CD14-positive monocyte (primary cell): Measurements from ENCODE around the gene RRM1. TPM values are rescaled to one million over a fixed set of nuclear protein-coding genes. Genes with fewer than 3 reads are reported as not detected.

ENCODE experiments used
- DNase-seq, 3 donors: peaks; one replicate each; pipeline ENCODE4 v3.0.0-alpha.2; 2011 to 2022
- H2AFZ ChIP-seq: 2 replicates; pipeline ENCODE4 v1.6.0; 2012; ENCODE audit warnings: mild to moderate bottlenecking, low read depth, low read length, inconsistent platforms; ENCODE audit not compliant: insufficient read depth, poor library complexity, severe bottlenecking
- H3K27ac ChIP-seq, 2 donors: 1 replicate in 1 of 2; 2 replicates in 1 of 2; pipeline ENCODE4 v1.5.1; 2012 to 2013; ENCODE audit warnings: low read length in 2 of 2, control low read depth in 1 of 2, inconsistent platforms in 1 of 2, low read depth in 1 of 2, mild to moderate bottlenecking in 1 of 2
- H3K27me3 ChIP-seq, 2 donors: one replicate each; pipeline versions ENCODE4 v1.6.0 to v1.6.1; 2011 to 2013; ENCODE audit warnings: low read length in 2 of 2; ENCODE audit not compliant: control insufficient read depth in 2 of 2, insufficient read depth in 2 of 2
- H3K36me3 ChIP-seq, 2 donors: replicated peaks in 1 of 2; 1 replicate in 1 of 2; 2 replicates in 1 of 2; pipeline versions ENCODE4 v1.5.1 to v1.6.1; 2012 to 2013; ENCODE audit warnings: low read length in 2 of 2, control low read depth in 1 of 2, inconsistent platforms in 1 of 2, mild to moderate bottlenecking in 1 of 2; ENCODE audit not compliant: insufficient read depth in 2 of 2, control insufficient read depth in 1 of 2
- H3K4me1 ChIP-seq, 2 donors: 1 replicate in 1 of 2; 2 replicates in 1 of 2; pipeline versions ENCODE4 v1.5.1 to v1.6.1; 2012 to 2013; ENCODE audit warnings: low read length in 2 of 2, control low read depth in 1 of 2, inconsistent platforms in 1 of 2, mild to moderate bottlenecking in 1 of 2, moderate library complexity in 1 of 2; ENCODE audit not compliant: insufficient read depth in 2 of 2, control insufficient read depth in 1 of 2
- H3K4me2 ChIP-seq: replicated peaks from 2 replicates; pipeline ENCODE3; 2012; ENCODE audit warnings: low read length, moderate library complexity, mild to moderate bottlenecking; ENCODE audit not compliant: poor library complexity, severe bottlenecking; ENCODE audit errors: extremely low read depth
- H3K4me3 ChIP-seq, 3 experiments: fragments of 200-600 bp in 1 of 3; sonication (generic) in 1 of 3; replicated peaks in 1 of 3; 1 replicate in 2 of 3; 2 replicates in 1 of 3; pipeline ENCODE4 v1.5.1; 2011 to 2013; ENCODE audit warnings: low read length in 3 of 3, mild to moderate bottlenecking in 3 of 3, control low read depth in 2 of 3, low read depth in 2 of 3, inconsistent platforms in 1 of 3, moderate library complexity in 1 of 3
- H3K79me2 ChIP-seq: 2 replicates; pipeline ENCODE4 v1.6.0; 2012; ENCODE audit warnings: mild to moderate bottlenecking, control low read depth, inconsistent platforms, low read length, moderate library complexity; ENCODE audit not compliant: insufficient read depth
- H3K9ac ChIP-seq: 2 replicates; pipeline ENCODE4 v1.6.0; 2017; ENCODE audit warnings: low read length, mild to moderate bottlenecking; ENCODE audit not compliant: insufficient read depth, poor library complexity, severe bottlenecking
- H3K9me3 ChIP-seq, 2 donors: replicated peaks in 1 of 2; 1 replicate in 1 of 2; 2 replicates in 1 of 2; pipeline versions ENCODE4 v1.5.1 to v1.6.1; 2012 to 2013; ENCODE audit warnings: low read length in 2 of 2, control low read depth in 1 of 2; ENCODE audit not compliant: control insufficient read depth in 1 of 2, insufficient read depth in 1 of 2
- H4K20me1 ChIP-seq: 2 replicates; pipeline ENCODE4 v1.6.0; 2012; ENCODE audit warnings: mild to moderate bottlenecking, low read length, control low read depth, moderate library complexity; ENCODE audit not compliant: insufficient read depth
- H3K27ac Mint-ChIP-seq, 7 donors: one replicate each; pipeline ENCODE4 v1.8.0; 2020; ENCODE audit warnings: mild to moderate bottlenecking in 7 of 7, mixed read lengths in 7 of 7, moderate library complexity in 6 of 7, inconsistent platforms in 2 of 7
- H3K27me3 Mint-ChIP-seq, 3 donors: one replicate each; pipeline ENCODE4 v1.8.0; 2021 to 2022; ENCODE audit warnings: low read depth in 3 of 3, mild to moderate bottlenecking in 3 of 3, mixed read lengths in 3 of 3, moderate library complexity in 3 of 3, inconsistent platforms in 1 of 3
- H3K36me3 Mint-ChIP-seq, 2 donors: one replicate each; pipeline ENCODE4 v1.8.0; 2020; ENCODE audit warnings: mixed read lengths in 2 of 2, inconsistent platforms in 1 of 2, mild to moderate bottlenecking in 1 of 2
- H3K4me1 Mint-ChIP-seq: one replicate; pipeline ENCODE4 v1.8.0; 2020; ENCODE audit warnings: mild to moderate bottlenecking, mixed read lengths
- H3K4me3 Mint-ChIP-seq, 2 donors: one replicate each; pipeline ENCODE4 v1.8.0; 2020; ENCODE audit warnings: mild to moderate bottlenecking in 2 of 2, mixed read lengths in 2 of 2, moderate library complexity in 1 of 2
- H3K9me3 Mint-ChIP-seq, 7 donors: one replicate each; pipeline ENCODE4 v1.8.0; 2020 to 2022; ENCODE audit warnings: mixed read lengths in 7 of 7, mild to moderate bottlenecking in 6 of 7, moderate library complexity in 6 of 7, inconsistent platforms in 2 of 7
- WGBS: methylation state at CpG from one replicate; pipeline ENCODE4 v1.1.5; 2013; ENCODE audit warnings: missing lambda C conversion rate; ENCODE audit not compliant: insufficient coverage; 5-methylcytosine and 5-hydroxymethylcytosine counted together
- intact Hi-C, 2 donors: fragments of 100-400 bp; cut with micrococcal nuclease; formaldehyde crosslinking; loops; one replicate each; pipeline versions ENCODE4 v1.15.0 to v1.15.1; 2023
- polyA plus RNA-seq, 3 donors: library from polyadenylated mRNA; depleted of rRNA in 1 of 3; unstranded in 2 of 3; stranded (reverse) in 1 of 3; fragments of 300-500 nt in 2 of 3; fragments of >200 nt in 1 of 3; fragmentation: Illumina TruSeq in 2 of 3; gene quantifications; 1 replicate in 2 of 3; 2 replicates in 1 of 3; pipeline ENCODE4 v1.2.3, GENCODE V29; 2012 to 2021
- TF ChIP-seq, protein P1 (sequence below): fragments of 200-600 bp; IDR thresholded peaks from one replicate; pipeline ENCODE4 v1.8.0; 2022; ENCODE audit warnings: antibody characterized with exemption, mild to moderate bottlenecking

RRM1 gene
- polyA plus RNA-seq, 3 donors: 5.4 to 16.1 (median 11.5) TPM

DNA sequence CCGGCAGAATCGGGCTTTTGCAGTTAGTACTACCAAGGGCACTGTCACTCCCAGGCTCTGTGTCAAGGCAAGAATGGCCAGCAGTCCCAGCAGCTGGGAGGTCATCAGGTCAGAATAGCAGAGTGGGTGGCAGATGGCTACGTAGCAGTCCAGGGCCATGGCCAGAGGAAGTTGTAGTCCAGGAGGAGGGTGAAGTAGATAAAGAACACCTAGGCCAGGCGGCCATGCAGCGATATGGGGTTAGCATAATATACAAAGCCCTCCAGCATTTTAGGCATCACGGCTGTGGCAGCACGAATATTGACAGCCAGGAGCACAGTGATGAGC lies 52.1 kb downstream of the RRM1 start:
- no peak for DNase-seq
- Histone ChIP-seq H3K27ac (no peak overlapping the region), H3K27me3 (no peaks in the 10 kb centered on the region), H3K36me3 (peaks cover under 1 to 12% of the 10 kb centered on the region in 2 donors), H3K4me1 (no peaks in the 10 kb centered on the region), H3K79me2 (no peaks in the 10 kb centered on the region), H3K9ac (no peak overlapping the region), H3K9me3 (no peaks in the 10 kb centered on the region), H3K4me2 (no peak overlapping the region), H4K20me1 (no peaks in the 10 kb centered on the region), H2AFZ (no peak overlapping the region), H3K4me3 (no peak overlapping the region)
- WGBS: 90% methylated on average over 5 of the region's 7 CpGs
- TF ChIP-seq, protein P1, sequence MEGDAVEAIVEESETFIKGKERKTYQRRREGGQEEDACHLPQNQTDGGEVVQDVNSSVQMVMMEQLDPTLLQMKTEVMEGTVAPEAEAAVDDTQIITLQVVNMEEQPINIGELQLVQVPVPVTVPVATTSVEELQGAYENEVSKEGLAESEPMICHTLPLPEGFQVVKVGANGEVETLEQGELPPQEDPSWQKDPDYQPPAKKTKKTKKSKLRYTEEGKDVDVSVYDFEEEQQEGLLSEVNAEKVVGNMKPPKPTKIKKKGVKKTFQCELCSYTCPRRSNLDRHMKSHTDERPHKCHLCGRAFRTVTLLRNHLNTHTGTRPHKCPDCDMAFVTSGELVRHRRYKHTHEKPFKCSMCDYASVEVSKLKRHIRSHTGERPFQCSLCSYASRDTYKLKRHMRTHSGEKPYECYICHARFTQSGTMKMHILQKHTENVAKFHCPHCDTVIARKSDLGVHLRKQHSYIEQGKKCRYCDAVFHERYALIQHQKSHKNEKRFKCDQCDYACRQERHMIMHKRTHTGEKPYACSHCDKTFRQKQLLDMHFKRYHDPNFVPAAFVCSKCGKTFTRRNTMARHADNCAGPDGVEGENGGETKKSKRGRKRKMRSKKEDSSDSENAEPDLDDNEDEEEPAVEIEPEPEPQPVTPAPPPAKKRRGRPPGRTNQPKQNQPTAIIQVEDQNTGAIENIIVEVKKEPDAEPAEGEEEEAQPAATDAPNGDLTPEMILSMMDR: no peak
- H3K27ac Mint-ChIP-seq: no peak overlapping the region
- no peak overlapping the region for H3K4me3 Mint-ChIP-seq
- H3K27me3 Mint-ChIP-seq: peaks cover under 1 to 3% (median 2%) of the 10 kb centered on the region in 3 donors
- H3K9me3 Mint-ChIP-seq: peaks cover 0 to 2% (median 0%) of the 10 kb centered on the region in 7 donors
- H3K36me3 Mint-ChIP-seq: peaks cover 7 to 11% of the 10 kb centered on the region in 2 donors
- H3K4me1 Mint-ChIP-seq: no peaks in the 10 kb centered on the region
- intact Hi-C loops: no loop called here

DNA sequence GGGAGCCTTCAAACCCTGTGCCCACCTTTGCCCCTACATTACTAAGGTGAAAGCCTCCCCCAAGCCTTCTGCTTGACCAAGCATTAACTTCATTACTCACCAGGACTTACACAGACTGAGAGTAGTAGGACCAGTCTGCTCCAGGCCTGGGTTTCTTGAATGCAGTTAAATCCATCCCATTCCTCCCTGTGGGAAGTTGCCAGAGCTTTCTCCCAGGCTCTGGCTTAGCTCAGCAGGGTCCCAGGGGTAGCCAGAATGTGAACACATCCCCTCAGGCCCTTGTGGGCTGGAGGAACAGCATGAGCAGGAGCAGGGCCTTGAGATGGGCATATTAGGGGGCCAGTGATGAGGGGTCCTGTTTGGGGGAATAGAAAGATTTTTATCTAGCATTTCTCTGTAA lies 59.9 kb downstream of the RRM1 start:
- H3K36me3 Mint-ChIP-seq: no peaks in the 10 kb centered on the region
- H3K27me3 Mint-ChIP-seq: peaks cover 0 to 5% (median 2%) of the 10 kb centered on the region in 3 donors
- no peaks in the 10 kb centered on the region for H3K79me2 ChIP-seq
- H3K4me3 Mint-ChIP-seq: no peak overlapping the region
- no peaks in the 10 kb centered on the region for H3K36me3 ChIP-seq
- intact Hi-C loops: no loop called here
- H3K4me1 Mint-ChIP-seq: no peaks in the 10 kb centered on the region
- H3K9ac ChIP-seq: no peak overlapping the region
- no peaks in the 10 kb centered on the region for H4K20me1 ChIP-seq
- no peak overlapping the region for H3K4me3 ChIP-seq
- no peaks in the 10 kb centered on the region for H3K9me3 ChIP-seq
- H3K4me2 ChIP-seq: no peak overlapping the region
- H2AFZ ChIP-seq: no peak overlapping the region
- no peaks in the 10 kb centered on the region for H3K27me3 ChIP-seq
- no peak overlapping the region for H3K27ac Mint-ChIP-seq
- H3K4me1 ChIP-seq: no peaks in the 10 kb centered on the region
- H3K27ac ChIP-seq: no peak overlapping the region
- DNase-seq: no peak
- peaks cover 0 to 5% (median 2%) of the 10 kb centered on the region in 7 donors for H3K9me3 Mint-ChIP-seq
- TF ChIP-seq, protein P1: no peak
